Immature natural killer cell (primary cell): ENCODE data around the gene BLMH. TPM values are rescaled to one million over a fixed set of nuclear protein-coding genes. Genes with fewer than 3 reads are reported as not detected.

Experiments used
- DNase-seq, 3 donors: peaks; one replicate each; pipeline ENCODE4 v3.0.0; 2022; ENCODE audit warnings: mixed read lengths in 1 of 3
- H3K27ac Mint-ChIP-seq, 6 donors: one replicate each; pipeline ENCODE4 v1.8.0; 2020; ENCODE audit warnings: mixed read lengths in 6 of 6, mild to moderate bottlenecking in 5 of 6, inconsistent platforms in 4 of 6, moderate library complexity in 3 of 6
- H3K27me3 Mint-ChIP-seq, 3 donors: one replicate each; pipeline ENCODE4 v1.8.0; 2020 to 2021; ENCODE audit warnings: low read depth in 3 of 3, mild to moderate bottlenecking in 3 of 3, mixed read lengths in 3 of 3, moderate library complexity in 3 of 3, inconsistent platforms in 1 of 3
- H3K36me3 Mint-ChIP-seq, 3 donors: one replicate each; pipeline ENCODE4 v1.8.0; 2020; ENCODE audit warnings: mixed read lengths in 3 of 3, inconsistent platforms in 2 of 3, mild to moderate bottlenecking in 2 of 3
- H3K4me1 Mint-ChIP-seq, 2 donors: one replicate each; pipeline ENCODE4 v1.8.0; 2020; ENCODE audit warnings: inconsistent platforms in 2 of 2, mild to moderate bottlenecking in 2 of 2, mixed read lengths in 2 of 2, moderate library complexity in 1 of 2
- H3K4me3 Mint-ChIP-seq, 5 donors: one replicate each; pipeline ENCODE4 v1.8.0; 2020; ENCODE audit warnings: mild to moderate bottlenecking in 5 of 5, mixed read lengths in 5 of 5, inconsistent platforms in 3 of 5, moderate library complexity in 3 of 5
- H3K9me3 Mint-ChIP-seq, 6 donors: one replicate each; pipeline ENCODE4 v1.8.0; 2020; ENCODE audit warnings: mild to moderate bottlenecking in 6 of 6, mixed read lengths in 6 of 6, inconsistent platforms in 4 of 6, moderate library complexity in 3 of 6
- polyA plus RNA-seq, 3 donors: library from polyadenylated mRNA; unstranded; fragments of 300-500 nt; fragmentation: Illumina TruSeq; gene quantifications; one replicate each; pipeline ENCODE4 v1.2.3, GENCODE V29; 2021

The BLMH gene
- polyA plus RNA-seq, 3 donors from 2014 or later, result 17.2 to 31.3 (median 27.5) TPM

DNA sequence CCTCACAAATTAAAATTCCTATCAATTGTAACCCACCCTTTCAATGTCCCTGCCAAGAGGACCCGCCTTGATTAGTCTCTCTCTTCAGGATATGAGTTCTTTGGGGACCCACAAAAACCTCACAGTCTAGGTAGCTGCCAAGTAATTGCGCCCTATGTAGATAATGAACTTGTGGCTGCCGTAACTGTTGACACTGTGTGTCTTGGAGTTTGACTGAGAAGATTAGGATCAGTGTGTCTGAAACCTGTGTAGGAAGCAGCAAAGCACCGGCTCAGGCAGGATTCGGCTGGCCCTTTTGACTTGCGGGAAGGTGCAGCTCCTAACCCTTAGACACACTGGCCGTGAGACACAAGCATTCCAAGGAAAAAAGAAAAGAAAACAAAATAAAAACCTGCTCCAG is 38.4 kb downstream of the BLMH start:
- Mint-ChIP-seq H3K4me1 (peaks cover 4 to 6% of the 10 kb centered on the region in 2 donors), H3K4me3 (no peak overlapping the region), H3K27ac (peak overlapping the region in 1 of 6 donors; percentile 20), H3K27me3 (peaks cover 0 to 1% (median 0%) of the 10 kb centered on the region in 3 donors), H3K9me3 (no peaks in the 10 kb centered on the region), H3K36me3 (peaks cover 7 to 49% (median 25%) of the 10 kb centered on the region in 3 donors)
- no peak for DNase-seq

DNA sequence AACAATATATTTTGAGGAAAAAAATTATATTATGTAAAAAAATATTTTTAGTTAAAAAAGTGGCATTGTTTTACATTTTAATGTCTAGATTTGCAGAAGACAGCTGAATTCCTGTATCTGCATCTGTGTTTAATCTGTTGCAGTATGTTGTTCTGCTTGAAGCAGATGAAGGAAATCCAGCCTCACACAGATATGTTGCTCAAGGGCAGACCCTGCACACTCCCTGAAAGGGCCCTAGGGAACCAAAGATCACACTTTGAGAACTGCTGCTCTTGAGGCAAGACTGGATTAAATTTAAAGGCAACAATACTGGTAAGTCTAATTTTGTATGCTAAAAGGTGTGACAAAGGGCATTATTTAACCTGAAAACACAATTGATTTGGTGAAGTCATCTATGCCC is 39.8 kb downstream of the BLMH start:
- H3K9me3 Mint-ChIP-seq, result no peaks in the 10 kb centered on the region

DNA sequence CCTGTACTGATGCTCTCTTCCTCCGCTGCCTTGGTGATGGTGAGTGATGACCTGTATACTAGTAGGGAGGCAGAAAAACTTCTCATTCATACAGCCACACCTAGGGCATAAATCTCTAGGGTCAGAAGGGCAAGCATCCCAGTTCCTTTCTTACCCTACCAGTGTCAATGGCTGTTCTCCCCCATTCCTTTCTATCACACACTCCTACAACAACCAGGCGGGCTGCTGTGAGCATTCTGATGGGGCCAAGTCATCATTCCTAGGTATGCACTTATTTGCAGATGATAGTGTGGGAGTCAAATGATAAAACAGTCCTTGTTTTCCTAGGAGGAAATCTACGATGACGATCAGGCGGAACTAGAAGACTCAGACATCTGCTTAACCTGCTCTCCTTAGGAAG is 42.3 kb downstream of the BLMH start:
- H3K27ac Mint-ChIP-seq, result peak overlapping the region in 1 of 6 donors; percentile 6
- H3K27me3 Mint-ChIP-seq, result peaks cover 0 to 1% (median 0%) of the 10 kb centered on the region in 3 donors
- no peak for DNase-seq
- H3K4me3 Mint-ChIP-seq, result no peak overlapping the region
- H3K36me3 Mint-ChIP-seq, result peaks cover 11 to 58% (median 42%) of the 10 kb centered on the region in 3 donors
- H3K4me1 Mint-ChIP-seq, result peaks cover 8 to 11% of the 10 kb centered on the region in 2 donors
- H3K9me3 Mint-ChIP-seq, result no peaks in the 10 kb centered on the region

More for the DNA sequence above, 39.8 kb downstream of the BLMH start:
- Mint-ChIP-seq H3K4me3 (no peak overlapping the region), H3K4me1 (peaks cover 5% of the 10 kb centered on the region in 2 donors), H3K27ac (no peak overlapping the region), H3K27me3 (peaks cover 0 to 1% (median 0%) of the 10 kb centered on the region in 3 donors), H3K36me3 (peaks cover 11 to 51% (median 37%) of the 10 kb centered on the region in 3 donors)
- DNase-seq, result no peak

DNA sequence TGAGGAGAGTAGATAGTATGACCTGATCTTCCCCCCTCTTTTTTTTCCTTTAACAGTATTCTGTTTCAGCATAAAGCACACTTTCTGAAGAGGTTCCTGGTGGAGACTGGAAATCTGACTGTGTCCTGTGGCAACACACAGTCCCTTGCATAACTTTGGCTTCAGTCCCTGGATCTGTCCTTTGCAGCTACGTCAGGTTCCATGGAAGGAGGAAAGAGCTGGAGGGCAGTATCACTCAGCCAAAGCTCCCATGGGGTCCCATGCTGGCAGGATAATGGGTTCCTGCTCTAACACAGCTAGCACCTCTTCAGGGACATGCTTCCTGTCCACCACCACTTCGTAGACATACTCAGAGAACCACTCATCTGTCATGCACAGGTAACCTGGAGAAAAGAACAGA is 43.0 kb downstream of the BLMH start:
- Mint-ChIP-seq H3K27ac (peak overlapping the region in 1 of 6 donors; percentile 19), H3K27me3 (peaks cover 0 to 1% (median 0%) of the 10 kb centered on the region in 3 donors), H3K4me1 (peaks cover 8 to 11% of the 10 kb centered on the region in 2 donors), H3K9me3 (no peaks in the 10 kb centered on the region), H3K4me3 (no peak overlapping the region), H3K36me3 (peaks cover 11 to 58% (median 42%) of the 10 kb centered on the region in 3 donors)
- DNase-seq, result no peak

DNA sequence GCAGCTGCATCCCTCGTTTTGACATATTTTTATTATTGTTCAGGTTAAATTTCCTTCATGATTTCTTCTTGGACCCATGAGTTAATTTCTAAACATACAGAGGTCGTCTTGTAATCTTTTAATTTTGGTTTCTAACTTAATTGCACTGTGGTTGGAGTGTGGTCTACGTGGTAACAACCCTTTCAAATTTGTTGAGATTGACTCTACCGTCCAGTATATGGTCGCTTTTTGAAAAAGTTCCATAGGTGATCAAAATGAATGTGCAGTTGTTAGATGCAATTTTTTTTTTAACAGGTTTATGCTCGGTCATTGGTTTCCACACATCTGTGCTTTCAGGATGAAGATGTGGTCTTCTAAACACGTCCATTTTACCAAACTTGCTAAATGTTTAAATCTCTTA is 45.3 kb downstream of the BLMH start:
- H3K4me3 Mint-ChIP-seq, result no peak overlapping the region
- H3K27ac Mint-ChIP-seq, result peak overlapping the region in 1 of 6 donors; percentile 29
- no peak for DNase-seq
- H3K27me3 Mint-ChIP-seq, result peaks cover 0 to under 1% (median 0%) of the 10 kb centered on the region in 3 donors
- peaks cover 8 to 11% of the 10 kb centered on the region in 2 donors for H3K4me1 Mint-ChIP-seq
- H3K36me3 Mint-ChIP-seq, result peaks cover 11 to 50% (median 34%) of the 10 kb centered on the region in 3 donors
- H3K9me3 Mint-ChIP-seq, result no peaks in the 10 kb centered on the region

DNA sequence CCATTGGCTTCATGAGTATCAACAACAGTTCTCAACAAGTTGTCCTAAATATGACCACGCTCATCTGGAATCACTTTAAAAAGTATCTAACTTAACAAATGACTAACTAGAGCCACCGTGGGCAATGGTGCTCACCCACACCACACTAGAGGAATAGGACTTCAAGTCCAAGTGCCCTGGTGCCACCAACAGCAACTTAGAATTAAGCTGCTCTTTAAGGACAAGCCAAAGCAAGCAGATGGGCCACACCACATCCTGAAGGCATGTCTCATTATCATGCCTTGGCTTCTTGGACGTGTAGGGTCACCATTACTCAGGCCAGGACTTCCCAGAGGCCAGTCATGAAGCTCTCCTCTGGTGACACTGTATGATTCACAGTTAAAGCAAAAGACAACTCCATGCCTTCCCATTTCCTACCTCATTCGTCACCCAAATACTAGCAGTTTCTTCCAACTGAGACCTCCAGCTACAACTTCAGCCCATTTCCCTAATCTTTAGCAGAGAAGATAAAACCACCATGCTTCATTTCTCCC is 46.8 kb downstream of the BLMH start:
- no peak overlapping the region for H3K27ac Mint-ChIP-seq
- no peak overlapping the region for H3K4me3 Mint-ChIP-seq
- peaks cover 11 to 37% (median 28%) of the 10 kb centered on the region in 3 donors for H3K36me3 Mint-ChIP-seq
- DNase-seq, result no peak
- H3K9me3 Mint-ChIP-seq, result no peaks in the 10 kb centered on the region
- H3K4me1 Mint-ChIP-seq, result peaks cover 8 to 11% of the 10 kb centered on the region in 2 donors
- peaks cover 0 to 3% (median 2%) of the 10 kb centered on the region in 3 donors for H3K27me3 Mint-ChIP-seq

DNA sequence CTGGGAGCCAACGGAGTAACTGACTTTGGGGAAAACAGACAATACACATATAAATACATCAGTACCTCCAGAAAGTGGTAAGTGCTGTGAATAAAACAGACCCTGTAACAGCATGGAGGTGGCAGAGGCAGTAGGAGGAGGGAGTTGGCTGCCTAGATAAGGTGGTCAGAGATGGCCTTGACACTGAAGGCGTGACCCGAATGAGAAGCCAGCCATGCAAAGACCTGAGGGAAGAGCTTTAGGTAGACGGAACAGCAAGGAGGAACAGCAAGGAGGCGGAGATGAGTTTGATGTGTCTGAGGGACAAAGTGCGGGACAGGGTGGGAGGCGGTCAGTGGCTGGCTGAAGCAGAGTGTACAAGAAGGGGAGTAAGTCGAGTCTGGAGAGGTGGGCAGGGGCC is 48.2 kb downstream of the BLMH start:
- H3K36me3 Mint-ChIP-seq, result peaks cover 7 to 25% (median 24%) of the 10 kb centered on the region in 3 donors
- H3K27ac Mint-ChIP-seq, result peak overlapping the region in 1 of 6 donors; percentile 6
- peaks cover 0 to 4% (median 4%) of the 10 kb centered on the region in 3 donors for H3K27me3 Mint-ChIP-seq
- peaks cover 14 to 20% of the 10 kb centered on the region in 2 donors for H3K4me1 Mint-ChIP-seq
- no peaks in the 10 kb centered on the region for H3K9me3 Mint-ChIP-seq
- H3K4me3 Mint-ChIP-seq, result no peak overlapping the region
- DNase-seq, result no peak

DNA sequence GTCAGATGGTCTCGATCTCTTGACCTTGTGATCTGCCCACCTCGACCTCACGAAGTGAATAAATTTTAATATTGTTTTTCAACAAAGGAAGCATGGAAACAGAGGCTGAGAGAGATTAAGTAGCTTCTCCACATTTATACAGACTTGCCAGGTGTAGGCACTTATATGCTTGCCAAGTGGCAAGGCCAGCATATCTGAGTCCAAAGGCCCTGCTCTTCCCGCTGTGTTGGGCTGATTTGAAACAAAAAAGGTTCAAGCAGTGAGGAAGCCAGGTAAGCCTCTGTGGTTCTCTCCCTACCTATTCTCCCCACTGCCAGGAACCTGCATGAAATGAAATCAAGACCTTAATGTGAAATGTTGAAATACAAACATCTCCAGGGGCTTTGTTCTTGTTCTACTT is 48.7 kb downstream of the BLMH start:
- Mint-ChIP-seq H3K9me3 (no peaks in the 10 kb centered on the region), H3K36me3 (peaks cover 1 to 19% (median 19%) of the 10 kb centered on the region in 3 donors), H3K27me3 (peaks cover 2 to 5% (median 4%) of the 10 kb centered on the region in 3 donors), H3K4me1 (peaks cover 17 to 25% of the 10 kb centered on the region in 2 donors), H3K4me3 (no peak overlapping the region), H3K27ac (peak overlapping the region in 1 of 6 donors; percentile 6)
- no peak for DNase-seq

DNA sequence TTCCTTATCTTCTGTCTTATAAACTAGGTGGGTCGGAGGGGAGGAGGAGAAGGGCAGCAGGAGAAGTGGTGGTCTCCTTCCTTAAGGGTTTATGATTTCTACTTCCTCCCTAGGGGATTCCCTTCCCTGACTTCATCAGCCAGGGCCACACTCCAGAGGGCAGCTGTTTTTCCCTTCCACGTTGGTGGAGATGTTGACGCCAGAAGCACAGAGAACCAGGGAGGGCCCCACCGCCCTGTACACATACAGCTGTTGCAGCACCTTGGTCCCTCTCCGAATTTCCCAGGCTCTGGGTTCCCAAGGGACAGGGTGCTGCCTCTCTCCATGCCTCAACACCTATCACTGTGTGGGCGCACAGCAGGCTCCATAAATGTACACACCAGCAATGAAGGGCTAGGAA is 50.7 kb downstream of the BLMH start:
- DNase-seq, result no peak
- Mint-ChIP-seq H3K4me1 (peaks cover 20 to 30% of the 10 kb centered on the region in 2 donors), H3K27me3 (peaks cover 6 to 18% (median 9%) of the 10 kb centered on the region in 3 donors), H3K9me3 (no peaks in the 10 kb centered on the region), H3K4me3 (no peak overlapping the region), H3K27ac (peak overlapping the region in 1 of 6 donors; percentile 0), H3K36me3 (peaks cover 0 to 9% (median 5%) of the 10 kb centered on the region in 3 donors)

DNA sequence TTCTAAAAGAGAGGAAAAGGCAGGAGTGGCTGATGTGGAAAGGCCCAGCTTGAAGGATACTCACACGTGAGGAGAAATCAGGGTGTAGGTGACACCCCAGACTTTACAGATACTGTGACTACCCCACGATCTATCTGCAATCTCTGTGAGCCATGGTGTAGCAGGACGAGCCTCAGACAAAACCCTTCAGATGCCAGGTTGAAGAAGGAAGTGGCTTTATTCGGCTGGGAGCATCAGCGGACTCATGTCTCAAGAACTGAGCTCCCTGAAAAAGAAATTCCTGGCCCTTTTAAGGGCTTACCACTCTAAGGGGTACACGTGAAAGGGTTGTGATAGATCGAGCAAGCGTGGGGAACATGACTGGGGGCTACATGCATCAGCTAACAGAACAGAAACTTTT is 51.6 kb downstream of the BLMH start:
- no peaks in the 10 kb centered on the region for H3K9me3 Mint-ChIP-seq
- peaks cover 7 to 19% (median 10%) of the 10 kb centered on the region in 3 donors for H3K27me3 Mint-ChIP-seq
- DNase-seq, result no peak
- peaks cover 0 to 5% (median 5%) of the 10 kb centered on the region in 3 donors for H3K36me3 Mint-ChIP-seq
- H3K27ac Mint-ChIP-seq, result no peak overlapping the region
- no peak overlapping the region for H3K4me3 Mint-ChIP-seq
- peaks cover 21 to 32% of the 10 kb centered on the region in 2 donors for H3K4me1 Mint-ChIP-seq

DNA sequence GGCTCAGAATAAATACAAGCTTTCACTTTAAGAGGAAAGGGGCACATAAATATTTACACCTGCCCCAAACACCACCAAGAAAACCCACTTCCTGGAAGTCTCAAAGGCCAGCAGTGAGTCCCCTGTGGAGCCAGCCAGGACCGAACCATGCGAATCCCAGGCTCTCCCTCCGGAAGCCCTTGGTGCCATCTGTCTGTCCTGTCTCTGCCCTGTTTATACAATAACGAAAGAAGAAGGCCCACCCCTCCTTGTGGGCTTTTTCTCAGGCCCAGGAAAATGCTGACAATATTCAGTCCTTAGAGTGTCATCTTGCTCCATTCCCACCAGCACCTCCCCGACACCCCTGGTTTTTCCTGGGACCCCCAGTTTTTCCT is 52.7 kb downstream of the BLMH start:
- DNase-seq, result no peak
- peaks cover 14 to 22% (median 14%) of the 10 kb centered on the region in 3 donors for H3K27me3 Mint-ChIP-seq
- peaks cover 0 to 5% (median 5%) of the 10 kb centered on the region in 3 donors for H3K36me3 Mint-ChIP-seq
- peak overlapping the region in 3 of 6 donors; percentile 5 to 11 (median 9) for H3K27ac Mint-ChIP-seq
- H3K4me3 Mint-ChIP-seq, result peak overlapping the region in 4 of 5 donors; percentile 2 to 18 (median 8)
- H3K4me1 Mint-ChIP-seq, result peaks cover 27 to 38% of the 10 kb centered on the region in 2 donors
- no peaks in the 10 kb centered on the region for H3K9me3 Mint-ChIP-seq

DNA sequence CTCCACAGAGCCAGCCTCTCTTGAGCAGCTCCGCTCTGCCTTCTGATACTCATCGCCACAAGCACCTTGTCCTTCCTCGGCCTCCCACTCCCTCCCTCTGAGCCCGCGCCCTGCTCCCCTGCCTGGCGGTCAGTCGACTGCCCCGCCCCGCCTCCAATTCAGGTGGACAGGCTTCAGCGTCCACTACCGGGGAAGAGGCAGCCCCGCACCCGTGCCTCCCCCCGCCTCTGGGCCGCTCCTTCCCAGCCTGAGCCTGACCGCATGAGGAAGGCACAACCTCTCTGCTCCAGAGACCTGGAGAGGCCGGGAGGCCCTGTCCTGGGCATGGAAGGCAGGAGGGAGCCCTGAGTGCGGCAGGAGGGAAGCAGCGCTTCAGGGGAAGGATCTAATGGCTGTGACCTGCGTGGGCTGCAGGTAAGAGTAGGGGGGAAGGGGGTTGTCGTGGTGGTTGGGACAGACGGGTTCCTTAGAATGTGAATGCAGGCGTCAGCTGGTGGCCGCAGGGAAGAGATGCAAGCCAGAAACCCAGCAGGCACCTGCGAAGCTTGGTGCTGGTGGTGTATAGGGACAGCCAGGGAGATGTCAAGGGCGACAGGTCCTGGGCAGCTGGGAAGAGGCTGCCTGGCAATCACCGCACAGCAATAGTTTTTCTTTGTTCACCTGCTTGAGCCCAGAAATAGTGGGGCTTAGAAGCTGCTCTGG is 53.2 kb downstream of the BLMH start:
- DNase-seq, result no peak
- Mint-ChIP-seq H3K4me1 (peaks cover 27 to 38% of the 10 kb centered on the region in 2 donors), H3K36me3 (peaks cover 0 to 3% (median 3%) of the 10 kb centered on the region in 3 donors), H3K4me3 (peak overlapping the region; percentile 2 to 70 (median 18)), H3K9me3 (no peaks in the 10 kb centered on the region), H3K27ac (peak overlapping the region in 2 of 6 donors; percentile 11 to 24), H3K27me3 (peaks cover 14 to 24% (median 17%) of the 10 kb centered on the region in 3 donors)

DNA sequence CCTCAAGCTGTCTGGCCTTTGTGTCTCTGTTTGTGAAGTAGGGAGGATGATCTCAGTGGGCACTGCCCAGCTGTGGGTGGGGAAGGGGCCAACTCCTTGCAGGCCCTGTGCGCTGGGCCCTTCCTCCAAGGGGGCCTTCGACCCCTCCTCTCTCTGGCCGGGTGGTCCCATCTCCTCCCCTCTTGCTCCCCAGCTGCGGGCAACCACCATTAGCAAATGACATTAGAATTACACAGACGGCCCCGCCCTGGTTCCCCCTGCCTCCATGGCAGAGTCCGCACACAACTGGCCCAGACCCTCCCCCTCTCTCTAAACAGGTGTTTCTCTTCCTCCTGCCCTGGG is 53.8 kb downstream of the BLMH start:
- DNase-seq, result no peak
- H3K36me3 Mint-ChIP-seq, result no peaks in the 10 kb centered on the region
- peaks cover 27 to 38% of the 10 kb centered on the region in 2 donors for H3K4me1 Mint-ChIP-seq
- no peak overlapping the region for H3K27ac Mint-ChIP-seq
- H3K4me3 Mint-ChIP-seq, result peak overlapping the region in 3 of 5 donors; percentile 13 to 70 (median 45)
- H3K9me3 Mint-ChIP-seq, result no peaks in the 10 kb centered on the region
- H3K27me3 Mint-ChIP-seq, result peaks cover 14 to 27% (median 19%) of the 10 kb centered on the region in 3 donors
